Brain microvascular endothelial cell (primary cell): ENCODE data around the gene MTAP.

Experiments
- DNase-seq: peaks from one replicate; pipeline ENCODE4 v3.0.0-alpha.2; 2020
- H3K27ac ChIP-seq: fragments of 250-450 bp; sonication (Bioruptor Pico); 2 replicates; pipeline ENCODE4 v1.5.1; 2020; ENCODE audit warnings: mild to moderate bottlenecking, moderate library complexity
- H3K27me3 ChIP-seq: fragments of 250-450 bp; sonication (Bioruptor Pico); replicated peaks from 2 replicates; pipeline ENCODE4 v1.5.1; 2020; ENCODE audit warnings: mild to moderate bottlenecking
- H3K36me3 ChIP-seq: fragments of 250-450 bp; sonication (Bioruptor Pico); replicated peaks from 2 replicates; pipeline ENCODE4 v1.5.1; 2020; ENCODE audit warnings: mild to moderate bottlenecking
- H3K4me3 ChIP-seq: 2 replicates; pipeline ENCODE4 v1.5.1; 2011; ENCODE audit warnings: low read depth, mild to moderate bottlenecking, control low read depth, low read length, moderate library complexity
- in situ Hi-C: cut with HindIII; loops from 2 replicates; pipeline ENCODE4 v1.10.0; 2017; ENCODE audit warnings: low sequenced_read_pairs, low pct_ligation_motif_present
- TF ChIP-seq, protein P1 (sequence below): IDR thresholded peaks from 2 replicates; pipeline ENCODE4 v1.5.1; 2011; ENCODE audit warnings: low read depth, mild to moderate bottlenecking, moderate library complexity, low read length, control low read depth, inconsistent platforms; ENCODE audit errors: missing control alignments

The MTAP gene

GRCh38 chr9:21970800-21971640 is 168.6 kb downstream of the MTAP start:
- TF ChIP-seq, protein P1, sequence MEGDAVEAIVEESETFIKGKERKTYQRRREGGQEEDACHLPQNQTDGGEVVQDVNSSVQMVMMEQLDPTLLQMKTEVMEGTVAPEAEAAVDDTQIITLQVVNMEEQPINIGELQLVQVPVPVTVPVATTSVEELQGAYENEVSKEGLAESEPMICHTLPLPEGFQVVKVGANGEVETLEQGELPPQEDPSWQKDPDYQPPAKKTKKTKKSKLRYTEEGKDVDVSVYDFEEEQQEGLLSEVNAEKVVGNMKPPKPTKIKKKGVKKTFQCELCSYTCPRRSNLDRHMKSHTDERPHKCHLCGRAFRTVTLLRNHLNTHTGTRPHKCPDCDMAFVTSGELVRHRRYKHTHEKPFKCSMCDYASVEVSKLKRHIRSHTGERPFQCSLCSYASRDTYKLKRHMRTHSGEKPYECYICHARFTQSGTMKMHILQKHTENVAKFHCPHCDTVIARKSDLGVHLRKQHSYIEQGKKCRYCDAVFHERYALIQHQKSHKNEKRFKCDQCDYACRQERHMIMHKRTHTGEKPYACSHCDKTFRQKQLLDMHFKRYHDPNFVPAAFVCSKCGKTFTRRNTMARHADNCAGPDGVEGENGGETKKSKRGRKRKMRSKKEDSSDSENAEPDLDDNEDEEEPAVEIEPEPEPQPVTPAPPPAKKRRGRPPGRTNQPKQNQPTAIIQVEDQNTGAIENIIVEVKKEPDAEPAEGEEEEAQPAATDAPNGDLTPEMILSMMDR = no peak
- H3K27me3 ChIP-seq = no peaks in the 10 kb centered on the region
- peaks cover 12% of the 10 kb centered on the region for H3K36me3 ChIP-seq
- no peak for DNase-seq
- H3K4me3 ChIP-seq = peak overlapping the region; percentile 12
- H3K27ac ChIP-seq = peak overlapping the region; percentile 5
- in situ Hi-C loops = no loop called here

DNA sequence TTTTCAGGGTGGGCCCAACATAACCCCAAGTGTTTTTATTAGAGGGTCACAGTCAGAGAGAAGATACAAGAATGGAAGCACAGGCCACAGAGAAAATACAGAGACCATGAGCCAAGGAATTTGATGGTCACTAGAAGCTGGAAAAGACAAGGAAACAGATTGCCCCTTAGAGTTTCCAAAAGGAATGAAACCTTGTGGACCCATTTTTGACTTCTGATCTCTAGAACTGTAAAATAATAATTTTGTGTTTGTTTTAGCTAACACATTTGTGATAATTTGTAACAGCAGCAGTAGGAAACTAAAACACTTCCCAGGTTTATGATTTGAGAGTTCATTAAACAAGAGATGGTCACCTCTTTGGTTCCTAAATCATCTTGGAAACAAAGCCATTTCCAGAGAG is 169.9 kb downstream of the MTAP start:
- Histone ChIP-seq H3K27ac (peak overlapping the region; percentile 34), H3K36me3 (peaks cover 12% of the 10 kb centered on the region), H3K4me3 (peak overlapping the region; percentile 12), H3K27me3 (peaks cover 2% of the 10 kb centered on the region)
- TF ChIP-seq, protein P1 = no peak
- DNase-seq = no peak
- in situ Hi-C loops = no loop called here

- Histone ChIP-seq H3K4me3 (peak overlapping the region; percentile 60), H3K36me3 (peaks cover 9% of the 10 kb centered on the region), H3K27ac (peak overlapping the region; percentile 70), H3K27me3 (peaks cover 3% of the 10 kb centered on the region)
- no peak for DNase-seq
- in situ Hi-C loops = no loop called here
- TF ChIP-seq, protein P1 = no peak
Observed at GRCh38 chr9:21974343-21974721, 171.9 kb downstream of the MTAP start.

GRCh38 chr9:21974722-21975409 is 172.4 kb downstream of the MTAP start:
- peak; percentile 80 for DNase-seq
- Histone ChIP-seq H3K4me3 (peak overlapping the region; percentile 60), H3K27me3 (peaks cover 3% of the 10 kb centered on the region), H3K27ac (peak overlapping the region; percentile 70), H3K36me3 (peaks cover 7% of the 10 kb centered on the region)
- TF ChIP-seq, protein P1 = no peak
- in situ Hi-C loops = no loop called here

- Histone ChIP-seq H3K4me3 (no peak overlapping the region), H3K36me3 (no peaks in the 10 kb centered on the region), H3K27me3 (peaks cover 3% of the 10 kb centered on the region), H3K27ac (no peak overlapping the region)
- in situ Hi-C loops = no loop called here
- no peak for DNase-seq
- TF ChIP-seq, protein P1 = no peak
Observed at GRCh38 chr9:21976334-21976875, 174.0 kb downstream of the MTAP start.
